ENCODE data around the gene CYP4A22. TPM values are rescaled to one million over a fixed set of nuclear protein-coding genes. Genes with fewer than 3 reads are reported as not detected.

The CYP4A22 gene
- polyA plus RNA-seq, 1 of the 3 experiments (the other 2 are of a cell fraction): not detected

- no peak overlapping the region for H3K9ac ChIP-seq
- H3K79me2 ChIP-seq (ENCODE audit: insufficient read depth): no peaks in the 10 kb centered on the region
- no peak for TF ChIP-seq USF2 (IDR thresholded peaks at IDR 0.05; ENCODE audit: borderline replicate concordance, low read depth, low read length)
- no peak for DNase-seq
- 100% methylated on average over 2 of the region's 6 CpGs for WGBS (ENCODE audit: low lambda C conversion rate)
- no peak overlapping the region for H3K4me3 ChIP-seq (ENCODE audit: low read depth in 2 of 2, low read length in 1 of 2)
- H3K27me3 ChIP-seq (ENCODE audit: insufficient read depth): no peaks in the 10 kb centered on the region
- no peaks in the 10 kb centered on the region for H3K9me2 ChIP-seq
- H3K4me2 ChIP-seq: no peak overlapping the region
- ChIA-PET POLR2A (interaction anchor here (0.6 kb wide), 1 partner anchor 293 kb away, joined by 3 read pairs; no protein-coding TSS in a partner anchor), CTCF (interaction anchor here (1.2 to 10.7 kb wide), 5 partner anchors 8 to 241 kb away, joined by 3 to 143 read pairs (median 10); no protein-coding TSS in a partner anchor)
- H3K27ac ChIP-seq (ENCODE audit: low read depth in 2 of 2, low read length in 1 of 2): no peak overlapping the region
- no peaks in the 10 kb centered on the region for H4K20me1 ChIP-seq (ENCODE audit: insufficient read depth)
- no peaks in the 10 kb centered on the region for H3K36me3 ChIP-seq (replicated peaks in 1 of 2; ENCODE audit: control insufficient read depth in 1 of 2, insufficient read depth in 2 of 2, low read length in 1 of 2)
- H3K9me3 ChIP-seq: no peaks in the 10 kb centered on the region
- peaks cover 0 to 3% of the 10 kb centered on the region in 2 experiments; a peak in 1 of 4 replicates for H3K4me1 ChIP-seq (ENCODE audit: control insufficient read depth in 1 of 2, insufficient read depth in 2 of 2, low read depth in 1 of 2, low read length in 1 of 2)
- H3F3A ChIP-seq (replicated peaks; ENCODE audit: insufficient read depth): no peaks in the 10 kb centered on the region
- no peak overlapping the region for H2AFZ ChIP-seq (ENCODE audit: low read depth)
These were observed 53.6 kb downstream of the CYP4A22 start for GRCh38 chr1:47190857-47191256.

- CTCF ChIA-PET: interaction anchor here (0.6 to 10.7 kb wide), 26 partner anchors 10 to 663 kb away, joined by 3 to 143 read pairs (median 8); partner anchors contain the start of gene FOXD2
- H3K9ac ChIP-seq: no peak overlapping the region
These were observed 54.8 kb downstream of the CYP4A22 start for GRCh38 chr1:47191940-47192457.

More at GRCh38 chr1:47191940-47192457, 54.8 kb downstream of the CYP4A22 start:
- no peak overlapping the region for H2AFZ ChIP-seq (ENCODE audit: low read depth)
- no peaks in the 10 kb centered on the region for H4K20me1 ChIP-seq (ENCODE audit: insufficient read depth)
- TF ChIP-seq EP300 (IDR thresholded peaks at IDR 0.05; ENCODE audit: borderline replicate concordance in 1 of 2, low read depth in 1 of 2, low read length in 1 of 2) (no peak), ZBTB33 (IDR thresholded peaks at IDR 0.05; ENCODE audit: borderline replicate concordance, low read depth) (no peak)
- no peak overlapping the region for H3K27ac ChIP-seq (ENCODE audit: low read depth in 2 of 2, low read length in 1 of 2)
- H3K79me2 ChIP-seq (ENCODE audit: insufficient read depth): no peaks in the 10 kb centered on the region
- H3K9me2 ChIP-seq: no peaks in the 10 kb centered on the region
- H3K9me3 ChIP-seq: no peaks in the 10 kb centered on the region
- no peak overlapping the region for H3K4me3 ChIP-seq (ENCODE audit: low read depth in 2 of 2, low read length in 1 of 2)
- no peak overlapping the region for H3K4me2 ChIP-seq
- 48% methylated on average over 4 of the region's 4 CpGs for WGBS (ENCODE audit: low lambda C conversion rate)
- H3K36me3 ChIP-seq (replicated peaks in 1 of 2; ENCODE audit: control insufficient read depth in 1 of 2, insufficient read depth in 2 of 2, low read length in 1 of 2): no peaks in the 10 kb centered on the region
- H3K4me1 ChIP-seq (ENCODE audit: control insufficient read depth in 1 of 2, insufficient read depth in 2 of 2, low read depth in 1 of 2, low read length in 1 of 2): peaks cover 0 to 3% of the 10 kb centered on the region in 2 experiments; a peak in 1 of 4 replicates
- no peak for DNase-seq
- POLR2A ChIA-PET: no interaction called here
- H3K27me3 ChIP-seq (ENCODE audit: insufficient read depth): no peaks in the 10 kb centered on the region
- no peaks in the 10 kb centered on the region for H3F3A ChIP-seq (replicated peaks; ENCODE audit: insufficient read depth)

Measured in SK-N-SH (cell line).